GM18508 (cell line): ENCODE measurements around the gene SGK1.
A peak's percentile ranks its signal among the peaks of the same experiment; 100 is the strongest.
"Not testable (repeated sequence)": the region's sequence is repeated elsewhere in the genome, so short reads cannot be mapped to it uniquely, and the experiment has no call there.

Source experiments
- ATAC-seq: cut with Tn5 transposase; IDR thresholded peaks from one replicate; pipeline ENCODE4 v1.9.1; 2021; ENCODE audit warnings: moderate number of reproducible peaks; ENCODE audit not compliant: insufficient read depth, unreplicated experiment

The SGK1 gene

GRCh38 chr6:134307870-134308269 lies 10.0 kb downstream of the SGK1 start:
- ATAC-seq = no peak

GRCh38 chr6:134307075-134307474 lies 10.8 kb downstream of the SGK1 start:
- ATAC-seq = no peak

- not testable (repeated sequence) for ATAC-seq
These were observed 13.5 kb downstream of the SGK1 start for GRCh38 chr6:134304381-134304780.

GRCh38 chr6:134303891-134304290 lies 14.0 kb downstream of the SGK1 start:
- no peak for ATAC-seq

GRCh38 chr6:134299236-134299635 lies 18.7 kb downstream of the SGK1 start:
- no peak for ATAC-seq

- no peak for ATAC-seq
These were observed 21.1 kb downstream of the SGK1 start for GRCh38 chr6:134296762-134297161.

- ATAC-seq = peak; percentile 80
These were observed 21.9 kb downstream of the SGK1 start for GRCh38 chr6:134295953-134296553.

- ATAC-seq = no peak
These were observed 24.2 kb downstream of the SGK1 start for GRCh38 chr6:134293659-134294161.

GRCh38 chr6:134291156-134291555 lies 26.8 kb downstream of the SGK1 start:
- no peak for ATAC-seq

GRCh38 chr6:134289204-134289575 lies 28.7 kb downstream of the SGK1 start:
- no peak for ATAC-seq

- ATAC-seq = no peak
These were observed 29.2 kb downstream of the SGK1 start for GRCh38 chr6:134288538-134289203.

GRCh38 chr6:134287859-134288537 lies 29.9 kb downstream of the SGK1 start:
- no peak for ATAC-seq

- no peak for ATAC-seq
These were observed 35.1 kb downstream of the SGK1 start for GRCh38 chr6:134282816-134283215.

GRCh38 chr6:134281388-134281787 lies 36.5 kb downstream of the SGK1 start:
- no peak for ATAC-seq

- ATAC-seq = no peak
These were observed 39.9 kb downstream of the SGK1 start for GRCh38 chr6:134278000-134278399.

- not testable (repeated sequence) for ATAC-seq
These were observed 41.0 kb downstream of the SGK1 start for GRCh38 chr6:134276891-134277377.

- ATAC-seq = no peak
These were observed 45.5 kb downstream of the SGK1 start for GRCh38 chr6:134272374-134272773.

- ATAC-seq = no peak
These were observed 50.0 kb downstream of the SGK1 start for GRCh38 chr6:134267917-134268361.

GRCh38 chr6:134266776-134267175 lies 51.1 kb downstream of the SGK1 start:
- ATAC-seq = no peak

GRCh38 chr6:134261766-134262165 lies 56.1 kb downstream of the SGK1 start:
- no peak for ATAC-seq

GRCh38 chr6:134258849-134259306 lies 59.0 kb downstream of the SGK1 start:
- ATAC-seq = no peak
